Measurements from ENCODE around the gene CREBZF.
"Not testable (repeated sequence)": the region's sequence is repeated elsewhere in the genome, so short reads cannot be mapped to it uniquely, and the experiment has no call there.

CREBZF gene

DNA sequence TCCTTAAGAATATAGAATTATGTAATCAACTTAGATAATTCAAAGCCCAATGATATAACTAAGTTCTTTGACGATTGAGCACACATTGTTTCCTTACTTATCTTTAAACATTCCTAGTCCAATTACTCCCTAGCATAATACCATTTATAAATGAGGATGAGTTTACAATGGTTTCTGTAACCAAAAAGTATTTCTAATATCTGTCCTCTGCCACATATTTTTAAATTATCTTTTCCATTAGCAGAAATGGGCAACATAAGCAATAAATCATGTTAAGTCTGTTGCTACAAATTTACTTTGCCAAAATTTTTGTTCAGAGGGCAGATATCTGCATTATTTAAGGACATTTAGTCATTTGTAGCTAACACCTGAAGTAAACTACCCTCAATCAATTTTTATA is 6.7 kb downstream of the CREBZF start:
- TF ChIP-seq, protein P1, sequence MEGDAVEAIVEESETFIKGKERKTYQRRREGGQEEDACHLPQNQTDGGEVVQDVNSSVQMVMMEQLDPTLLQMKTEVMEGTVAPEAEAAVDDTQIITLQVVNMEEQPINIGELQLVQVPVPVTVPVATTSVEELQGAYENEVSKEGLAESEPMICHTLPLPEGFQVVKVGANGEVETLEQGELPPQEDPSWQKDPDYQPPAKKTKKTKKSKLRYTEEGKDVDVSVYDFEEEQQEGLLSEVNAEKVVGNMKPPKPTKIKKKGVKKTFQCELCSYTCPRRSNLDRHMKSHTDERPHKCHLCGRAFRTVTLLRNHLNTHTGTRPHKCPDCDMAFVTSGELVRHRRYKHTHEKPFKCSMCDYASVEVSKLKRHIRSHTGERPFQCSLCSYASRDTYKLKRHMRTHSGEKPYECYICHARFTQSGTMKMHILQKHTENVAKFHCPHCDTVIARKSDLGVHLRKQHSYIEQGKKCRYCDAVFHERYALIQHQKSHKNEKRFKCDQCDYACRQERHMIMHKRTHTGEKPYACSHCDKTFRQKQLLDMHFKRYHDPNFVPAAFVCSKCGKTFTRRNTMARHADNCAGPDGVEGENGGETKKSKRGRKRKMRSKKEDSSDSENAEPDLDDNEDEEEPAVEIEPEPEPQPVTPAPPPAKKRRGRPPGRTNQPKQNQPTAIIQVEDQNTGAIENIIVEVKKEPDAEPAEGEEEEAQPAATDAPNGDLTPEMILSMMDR (conservative IDR thresholded peaks at IDR 0.05; ENCODE audit: low read depth, low read length): no peak
- H3K4me3 ChIP-seq (ENCODE audit: low read length): no peak overlapping the region
- DNase-seq (ENCODE audit: low read depth): no peak

DNA sequence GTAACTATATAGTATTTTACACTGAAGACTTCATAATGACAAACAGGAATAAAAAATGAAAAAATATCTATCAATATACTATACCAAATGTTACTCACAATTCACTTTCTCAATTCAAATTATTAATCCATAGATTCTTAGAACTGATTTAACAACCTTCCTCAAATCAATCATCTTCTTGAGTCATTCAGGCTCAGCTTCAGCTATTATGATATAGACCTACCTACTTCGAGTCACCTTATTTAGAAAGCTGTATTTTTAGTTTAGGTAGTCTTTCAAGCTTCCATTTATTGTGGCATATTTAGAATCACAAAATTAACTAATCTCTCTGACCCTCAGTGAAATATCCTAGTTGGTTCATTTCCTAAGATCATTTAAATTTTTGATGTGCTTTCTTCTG is 8.2 kb downstream of the CREBZF start:
- TF ChIP-seq, protein P1 (conservative IDR thresholded peaks at IDR 0.05; ENCODE audit: low read depth, low read length): no peak
- no peak for DNase-seq (ENCODE audit: low read depth)

DNA sequence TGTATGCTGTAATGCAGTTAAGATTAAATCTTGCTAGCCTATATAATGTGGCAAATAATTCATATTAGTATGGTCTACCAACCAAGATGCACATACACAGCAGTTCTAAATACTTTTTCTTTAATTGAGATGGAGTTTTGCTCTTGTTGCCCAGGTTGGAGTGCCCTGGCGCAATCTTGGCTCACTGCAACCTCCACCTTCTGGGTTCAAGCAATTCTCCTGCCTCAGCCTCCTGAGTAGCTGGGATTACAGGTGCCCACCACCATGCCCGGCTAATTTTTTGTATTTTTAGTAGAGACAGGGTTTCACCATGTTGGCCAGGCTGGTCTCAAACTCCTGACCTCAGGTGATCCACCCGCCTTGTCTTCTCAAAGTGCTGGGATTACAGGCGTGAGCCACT is 10.6 kb downstream of the CREBZF start:
- DNase-seq (ENCODE audit: low read depth); H3K4me3 ChIP-seq (ENCODE audit: low read length): not testable (repeated sequence)

More for the DNA sequence above, 8.2 kb downstream of the CREBZF start:
- no peak overlapping the region for H3K4me3 ChIP-seq (ENCODE audit: low read length)

DNA sequence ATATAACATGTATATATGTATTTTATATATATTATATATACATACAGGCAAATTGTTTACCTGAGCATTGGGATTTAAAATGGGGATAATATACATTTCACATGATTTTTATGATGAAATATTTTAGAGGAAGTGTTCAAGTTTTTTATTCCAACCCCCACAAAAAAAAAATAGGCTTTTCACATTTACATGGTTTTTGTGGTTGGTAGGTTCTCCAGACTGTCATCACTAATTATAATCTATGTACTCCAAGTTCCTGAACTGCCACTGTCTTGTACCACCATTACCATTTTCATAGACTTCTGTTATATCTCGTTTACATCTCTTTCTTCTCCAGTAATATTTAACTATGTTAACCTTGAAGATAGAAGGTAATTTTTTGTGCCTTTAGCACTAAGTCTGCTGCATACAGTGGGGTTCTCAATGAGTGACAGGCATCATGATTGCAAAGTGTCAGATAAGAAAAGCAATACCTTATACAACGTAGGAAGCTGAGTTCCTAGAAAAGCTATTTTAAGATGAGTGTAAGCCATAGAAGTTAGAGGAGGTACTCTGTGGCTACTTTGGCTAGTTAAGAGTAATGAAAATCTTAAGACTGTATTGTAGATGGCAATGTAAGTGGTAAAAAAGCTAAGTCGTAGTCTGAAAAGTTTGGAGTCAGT is 12.0 kb downstream of the CREBZF start:
- H3K4me3 ChIP-seq (ENCODE audit: low read length): no peak overlapping the region
- no peak for DNase-seq (ENCODE audit: low read depth)
- TF ChIP-seq, protein P1 (conservative IDR thresholded peaks at IDR 0.05; ENCODE audit: low read depth, low read length): no peak

DNA sequence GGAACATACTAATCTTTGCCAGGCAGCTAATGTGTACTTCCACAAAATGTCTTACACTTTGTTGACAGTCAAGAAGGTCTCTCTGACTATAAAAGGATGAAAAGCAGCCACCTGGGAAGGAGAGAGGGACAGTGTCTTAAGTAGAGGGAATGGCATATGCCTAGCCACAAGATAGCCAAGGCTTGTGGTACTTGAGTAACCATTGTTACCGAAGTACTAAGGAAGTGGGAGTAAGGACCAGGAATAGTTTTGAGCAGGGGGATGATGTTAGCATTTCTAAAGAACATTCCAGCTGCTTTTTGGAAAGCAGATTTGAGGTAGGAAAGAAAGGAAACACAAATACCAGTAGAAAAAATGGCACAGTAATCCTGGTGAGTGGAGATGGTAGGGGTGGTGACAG is 13.8 kb downstream of the CREBZF start:
- no peak overlapping the region for H3K4me3 ChIP-seq (ENCODE audit: low read length)
- TF ChIP-seq, protein P1 (conservative IDR thresholded peaks at IDR 0.05; ENCODE audit: low read depth, low read length): no peak
- no peak for DNase-seq (ENCODE audit: low read depth)

DNA sequence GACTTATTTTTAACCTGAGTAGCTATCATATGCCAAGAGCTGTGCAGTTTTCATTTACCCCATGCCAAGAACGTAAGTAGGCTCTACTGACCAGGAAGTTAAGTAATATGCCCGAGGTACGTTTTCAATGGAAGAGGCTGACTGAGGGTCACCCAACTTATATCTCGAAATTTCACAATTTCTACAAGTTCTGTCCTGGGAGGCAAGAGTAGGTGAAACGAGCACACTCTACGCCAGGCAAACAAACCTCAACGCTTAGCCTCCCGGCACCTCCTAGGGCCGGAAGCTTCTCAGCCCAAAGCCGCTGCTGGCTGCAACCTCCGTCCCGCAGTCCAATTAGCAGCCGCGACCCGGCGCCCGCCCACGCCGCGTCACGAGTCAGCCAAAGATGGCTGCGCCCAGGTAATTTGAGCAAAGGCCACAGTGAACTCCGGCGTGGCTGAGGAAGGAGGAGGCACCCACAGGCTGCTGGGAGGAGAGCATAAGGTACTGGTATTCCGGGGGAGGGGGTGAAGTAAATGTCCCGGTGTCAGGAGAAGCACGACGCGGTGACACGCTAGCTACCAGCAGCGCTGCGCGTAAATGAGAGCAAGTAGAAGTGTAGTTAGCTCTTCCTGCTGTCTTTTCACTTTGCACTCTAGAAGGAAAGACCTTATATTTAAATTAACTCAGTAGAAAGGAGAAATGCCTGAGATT is 17.2 kb downstream of the CREBZF start, which contains the start of gene TMEM126A:
TMEM126A (plus strand) TSS at position 364 of the 696 bp plus-strand sequence. CDS start 2,289 bp downstream, outside the sequence.
- TF ChIP-seq, protein P1 (conservative IDR thresholded peaks at IDR 0.05; ENCODE audit: low read depth, low read length): no peak
- H3K4me3 ChIP-seq (ENCODE audit: low read length): peak within 1 kb of the TSS; percentile 92
- no peak for DNase-seq (ENCODE audit: low read depth)

DNA sequence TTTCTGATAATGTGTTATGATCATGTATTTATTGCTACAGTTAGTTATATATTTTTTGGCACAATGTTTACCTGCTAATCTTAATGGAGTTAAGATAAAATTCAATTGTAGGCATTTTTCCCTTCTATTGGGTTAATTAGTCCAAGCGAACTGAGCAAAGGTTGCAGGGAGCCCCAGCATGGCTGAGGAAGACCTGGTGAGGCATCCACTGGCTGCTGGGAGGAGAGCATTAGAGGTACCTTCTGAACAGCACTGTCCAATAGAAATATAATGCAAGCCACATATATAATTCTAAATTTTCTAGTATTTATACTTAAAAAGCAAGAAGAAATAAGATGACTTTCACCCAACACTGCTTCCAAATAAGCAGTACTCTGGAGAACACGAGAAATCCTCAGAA is 17.9 kb downstream of the CREBZF start:
- TF ChIP-seq, protein P1 (conservative IDR thresholded peaks at IDR 0.05; ENCODE audit: low read depth, low read length): no peak
- no peak for DNase-seq (ENCODE audit: low read depth)
- H3K4me3 ChIP-seq (ENCODE audit: low read length): peak overlapping the region; percentile 92
